ENCODE results near the gene SPIN1.

Gene SPIN1

GRCh38 chr9:88388886-88389605 lies 802 bp downstream of the SPIN1 start:
- DNase-seq, result peak in 3 of 5 experiments; percentile 17 to 53 (median 28)

DNA sequence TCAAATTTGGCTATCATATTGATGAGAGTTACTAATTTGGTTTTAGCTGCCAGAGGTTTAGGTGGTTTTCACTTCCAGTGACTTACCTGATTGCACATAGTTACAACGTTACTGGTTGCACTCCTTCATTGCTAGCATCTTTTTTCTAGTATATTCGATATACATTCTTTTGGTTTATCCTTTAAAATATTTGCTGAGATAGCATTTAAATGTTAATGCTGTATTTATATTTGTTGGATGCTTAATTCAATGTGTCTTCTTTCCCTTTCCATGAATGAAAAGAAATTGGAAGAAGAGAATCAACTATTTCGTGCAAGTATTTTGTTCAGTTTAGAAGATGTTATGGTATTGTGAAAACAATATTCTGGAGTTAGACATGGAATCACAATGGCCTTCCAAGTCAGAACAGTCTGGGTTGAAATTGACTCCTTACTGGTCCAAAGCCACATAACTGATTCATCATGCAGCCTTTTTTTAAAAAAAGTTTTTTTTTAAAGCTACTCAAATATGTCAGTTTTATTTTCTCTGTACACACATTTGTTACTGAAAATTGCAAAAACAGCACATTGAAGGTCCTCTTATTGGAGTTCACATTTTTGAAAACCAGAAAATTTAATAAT lies 2.2 kb downstream of the SPIN1 start:
- DNase-seq, result no peak

DNA sequence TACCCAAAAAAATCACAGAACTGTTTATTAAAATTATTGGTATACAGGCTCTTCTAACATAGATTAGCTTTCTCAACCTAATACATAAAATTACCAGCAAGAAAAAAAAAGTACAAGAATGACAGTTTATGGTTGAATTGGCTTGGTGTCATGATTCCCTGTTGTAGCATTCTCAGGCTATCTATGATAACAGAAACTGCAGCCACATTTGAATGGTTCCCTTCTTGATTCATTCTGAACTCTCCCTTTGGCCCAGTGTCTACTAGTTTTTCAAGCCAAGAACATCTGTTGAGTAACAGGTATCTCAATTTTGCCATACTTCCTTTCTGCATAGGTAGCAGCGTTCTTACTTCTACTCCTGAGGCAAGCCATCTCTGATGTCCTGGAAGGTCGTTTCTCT lies 3.0 kb downstream of the SPIN1 start:
- no peak for DNase-seq

DNA sequence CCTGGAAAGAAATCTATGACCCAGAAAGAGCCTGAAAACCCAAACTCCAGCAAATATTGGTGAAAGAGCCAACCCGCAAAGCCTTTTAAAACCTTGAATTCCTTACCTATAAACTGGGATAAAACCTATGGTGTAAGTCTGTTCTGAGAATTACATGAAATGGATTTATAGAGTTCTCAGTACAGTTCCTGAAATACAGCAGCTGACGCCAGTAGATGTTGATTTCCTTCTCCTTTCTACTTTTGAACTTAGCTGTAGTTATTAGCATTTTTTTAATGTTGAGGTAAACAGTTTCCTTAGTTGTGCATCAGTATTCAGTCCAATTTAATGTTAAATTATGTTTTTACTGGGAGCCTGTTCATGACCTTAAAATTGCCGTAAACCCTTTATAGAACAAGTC lies 3.7 kb downstream of the SPIN1 start:
- DNase-seq, result no peak

GRCh38 chr9:88392549-88392948 lies 4.3 kb downstream of the SPIN1 start:
- DNase-seq, result no peak

- DNase-seq, result no peak
Measured at GRCh38 chr9:88396836-88397577, 8.8 kb downstream of the SPIN1 start.

GRCh38 chr9:88398016-88398415 lies 9.8 kb downstream of the SPIN1 start:
- DNase-seq, result no peak

- no peak for DNase-seq
Measured at GRCh38 chr9:88399966-88400365, 11.7 kb downstream of the SPIN1 start.

DNA sequence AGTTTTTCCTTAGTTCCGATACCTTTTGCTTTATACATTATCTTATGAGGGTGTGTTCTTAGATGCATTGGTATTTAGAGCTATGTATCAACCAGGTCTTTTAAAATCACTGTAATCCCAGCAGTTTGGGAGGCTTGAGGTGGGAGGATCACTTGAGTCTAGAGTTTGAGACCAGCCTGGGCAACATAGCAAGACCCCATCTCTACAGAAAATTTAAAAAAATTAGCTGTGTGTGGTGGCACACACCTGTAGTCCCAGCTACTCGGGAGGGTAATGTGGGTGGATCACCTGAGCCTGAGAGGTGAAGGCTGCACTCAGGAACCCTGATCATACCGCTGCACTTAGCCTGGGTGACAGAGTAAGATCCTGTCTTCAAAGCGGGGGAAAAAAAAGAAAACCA lies 15.1 kb downstream of the SPIN1 start:
- no peak for DNase-seq

- no peak for DNase-seq
Measured at GRCh38 chr9:88406051-88406450, 17.8 kb downstream of the SPIN1 start.

DNA sequence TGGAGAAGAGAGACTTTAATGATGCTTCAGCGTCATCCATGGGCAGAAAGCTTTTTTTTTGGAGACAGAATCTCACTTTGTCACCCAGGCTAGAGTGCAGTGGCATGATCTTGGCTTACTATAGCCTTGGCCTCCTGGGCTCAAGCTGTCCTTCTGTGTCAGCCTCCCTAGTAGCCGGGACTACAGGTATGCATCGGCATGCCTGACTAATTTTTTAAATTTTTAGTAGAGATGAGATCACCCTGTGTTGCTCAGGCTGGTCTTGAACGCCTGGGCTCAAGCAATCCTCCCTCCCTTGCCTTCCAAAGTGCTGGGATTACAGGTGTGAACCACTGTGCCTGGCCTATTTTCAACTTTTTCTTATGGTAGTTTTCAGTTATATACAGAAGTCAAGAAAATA lies 23.2 kb downstream of the SPIN1 start:
- no peak for DNase-seq

- DNase-seq, result no peak
Measured at GRCh38 chr9:88414298-88414697, 26.1 kb downstream of the SPIN1 start.

GRCh38 chr9:88418025-88418424 lies 29.8 kb downstream of the SPIN1 start:
- no peak for DNase-seq

DNA sequence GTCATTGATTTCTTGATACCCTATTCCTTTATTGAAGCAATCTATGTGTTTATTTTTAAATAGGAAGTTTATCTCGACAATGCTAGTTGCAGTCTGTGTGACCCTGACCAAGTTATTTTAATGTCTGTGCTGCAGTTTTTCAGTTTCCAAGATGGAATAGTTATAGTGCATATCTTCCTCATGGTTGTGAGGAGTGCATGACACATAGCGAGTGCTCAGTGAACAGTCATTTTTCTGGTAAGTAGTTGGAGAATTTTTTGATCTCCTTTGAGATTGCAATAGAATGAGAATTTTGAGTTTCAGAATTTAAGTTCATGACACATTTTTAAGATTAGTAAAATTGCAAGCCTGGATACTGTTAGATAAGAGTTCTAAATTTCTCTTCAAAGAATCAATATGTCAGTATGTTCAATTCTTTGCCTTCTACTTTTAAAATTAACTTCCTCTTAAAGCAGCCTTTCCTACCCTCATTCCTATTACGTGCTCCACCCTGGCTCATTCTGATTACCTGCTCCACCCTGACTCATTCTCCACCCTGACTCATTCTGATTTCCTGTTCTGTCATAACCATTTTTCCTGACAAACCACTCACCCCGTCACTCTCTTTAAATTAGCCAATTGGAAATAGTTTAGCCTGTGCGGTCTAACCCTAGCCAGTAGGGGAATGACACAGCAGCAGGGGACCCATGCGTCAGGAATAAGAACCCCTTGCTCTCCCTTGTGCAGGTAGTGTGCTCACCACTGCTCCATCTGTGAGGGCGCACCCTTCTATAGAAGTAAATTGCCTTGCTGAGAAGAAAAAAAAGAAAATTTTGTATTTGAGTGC lies 30.7 kb downstream of the SPIN1 start:
- peak in 2 of 5 experiments; percentile 7 to 85 for DNase-seq

DNA sequence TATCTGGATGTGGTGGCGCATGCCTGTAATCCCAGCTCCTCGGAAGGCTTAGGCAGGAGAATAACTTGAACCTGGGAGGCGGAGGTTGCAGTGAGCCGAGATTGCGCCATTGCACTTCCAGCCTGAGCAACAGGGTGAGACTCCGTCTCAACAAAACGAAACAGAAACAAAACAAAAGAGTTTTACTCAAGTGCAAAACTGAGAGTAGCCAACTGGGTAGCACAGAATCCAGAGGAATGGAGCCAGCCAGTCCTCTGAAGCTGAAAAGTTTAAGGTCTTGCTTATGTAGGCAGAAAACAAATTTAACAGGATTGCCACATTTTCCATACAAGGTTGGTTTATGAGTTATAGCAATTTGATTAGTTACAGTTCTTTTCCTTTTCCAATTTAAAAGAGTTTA lies 32.0 kb downstream of the SPIN1 start:
- no peak for DNase-seq

DNA sequence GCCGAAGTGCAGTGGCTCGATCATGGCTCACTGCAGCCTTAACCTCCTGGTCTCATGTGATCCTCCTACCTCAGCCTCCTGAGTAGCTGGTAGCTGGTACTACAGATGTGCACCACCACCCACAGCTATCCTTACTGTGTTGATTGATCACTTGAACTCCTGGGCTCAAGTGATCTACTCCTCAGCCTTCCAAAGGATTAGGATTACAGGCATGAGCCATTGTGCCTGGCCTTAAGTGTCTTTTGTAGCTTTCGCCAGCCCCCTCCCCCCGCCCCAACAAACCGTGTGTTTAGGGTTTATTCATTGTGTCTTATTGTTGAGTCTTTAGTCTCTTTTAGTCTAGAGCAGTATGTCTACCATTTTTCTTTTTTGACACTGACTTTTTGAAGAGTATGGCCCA lies 33.1 kb downstream of the SPIN1 start:
- no peak for DNase-seq

DNA sequence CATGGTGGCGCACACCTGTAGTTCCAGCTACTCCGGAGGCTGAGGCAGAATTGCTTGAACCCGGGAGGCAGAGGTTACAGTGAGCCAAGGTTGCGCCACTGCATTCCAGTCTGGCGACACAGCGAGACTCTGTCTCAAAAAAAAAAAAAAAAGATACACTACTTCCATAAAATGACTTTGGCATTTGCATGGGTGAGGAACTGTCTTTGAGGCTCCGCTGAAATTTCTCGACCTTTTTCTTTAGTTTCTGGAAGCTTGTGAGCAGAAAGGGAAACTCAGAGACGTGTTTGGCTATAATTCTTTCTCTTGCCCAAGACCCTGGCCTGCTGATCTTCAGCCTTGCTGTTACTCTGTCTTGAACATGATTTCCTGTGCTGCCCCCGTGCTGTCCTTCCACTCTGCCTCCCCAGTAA lies 37.3 kb downstream of the SPIN1 start:
- DNase-seq, result no peak

DNA sequence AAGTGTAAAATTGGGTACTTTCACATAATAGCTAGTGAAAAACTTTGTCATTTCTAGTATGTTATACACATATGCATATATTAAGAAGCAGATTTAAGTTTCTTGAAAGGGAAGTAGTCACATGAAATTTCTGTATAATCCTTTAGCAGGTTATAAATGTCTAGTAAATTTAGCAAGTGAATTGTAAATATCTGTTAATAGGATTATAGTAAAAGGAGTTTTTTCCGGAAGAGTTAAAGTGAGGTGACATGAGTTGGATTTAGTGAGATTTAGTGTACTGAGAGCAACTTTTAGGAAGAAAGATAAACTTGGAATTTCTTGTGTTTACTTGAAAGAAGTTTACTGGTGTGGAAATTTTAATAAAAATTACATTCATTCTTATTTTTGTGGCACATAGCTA lies 38.4 kb downstream of the SPIN1 start:
- no peak for DNase-seq

- DNase-seq, result no peak
Measured at GRCh38 chr9:88429595-88430430, 41.6 kb downstream of the SPIN1 start.

GRCh38 chr9:88433583-88434255 lies 45.5 kb downstream of the SPIN1 start:
- no peak for DNase-seq

DNA sequence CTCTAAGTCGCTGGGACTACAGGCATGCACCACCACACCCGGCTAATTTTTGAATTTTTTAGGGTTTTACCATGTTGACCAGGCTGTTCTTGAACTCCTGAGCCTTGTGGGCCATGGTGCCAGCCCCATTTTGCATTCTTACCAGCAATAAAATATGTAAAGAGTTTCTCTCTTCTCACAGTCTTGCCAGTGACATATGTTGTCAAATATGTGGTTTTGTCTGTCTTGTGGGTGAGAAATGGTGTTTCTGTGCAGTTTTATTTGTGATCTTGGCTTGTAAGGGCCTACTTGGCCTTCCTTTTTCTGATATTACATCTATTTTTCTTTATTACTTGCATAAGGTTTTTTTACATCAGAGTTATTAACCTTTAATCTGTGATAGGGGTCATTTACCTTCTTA lies 47.1 kb downstream of the SPIN1 start:
- peak in 1 of 5 experiments; percentile 50 for DNase-seq

DNA sequence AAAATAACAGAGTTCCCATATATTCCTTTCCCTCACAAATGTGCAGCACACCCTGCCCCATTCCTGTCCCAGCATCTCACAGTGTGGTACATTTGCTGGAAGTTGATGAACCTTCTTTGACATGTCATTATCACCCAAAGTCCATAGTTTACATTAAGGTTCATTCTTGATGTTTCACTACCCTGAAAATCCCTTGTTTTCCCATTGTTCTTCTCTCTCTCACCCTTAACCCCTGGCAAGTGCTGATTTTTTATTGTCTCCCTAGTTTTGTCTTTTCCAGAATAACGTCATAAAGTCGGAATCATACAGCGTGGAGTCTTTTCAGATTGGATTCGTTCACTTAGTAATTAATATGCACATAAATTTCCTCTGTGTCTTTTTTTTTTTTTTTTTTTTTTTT lies 48.1 kb downstream of the SPIN1 start:
- no peak for DNase-seq
